K562 (cell line): ENCODE measurements around the gene GIMAP8. TPM values are rescaled to one million over a fixed set of nuclear protein-coding genes. Genes with fewer than 3 reads are reported as not detected.
A peak's percentile ranks its signal among the peaks of the same experiment; 100 is the strongest.

ENCODE experiments used
- BMI1 ChIP-seq: fragments of 150-350 bp; IDR thresholded peaks from 2 replicates; pipeline ENCODE4 v1.6.1; 2014; ENCODE audit warnings: low read length
- BRCA1 ChIP-seq, 2 experiments: fragments of 450-650 bp in 1 of 2; sonication (generic) in 1 of 2; formaldehyde crosslinking in 1 of 2; IDR thresholded peaks; 2 replicates each; pipeline versions ENCODE4 v1.5.0 to v1.6.1; 2017 to 2020; ENCODE audit warnings: mild to moderate bottlenecking in 1 of 2, missing genetic modification reagents in 1 of 2
- CSDE1 ChIP-seq, 2 experiments: fragments of 450-650 bp; IDR thresholded peaks; 2 replicates each; pipeline ENCODE4 v1.6.1; 2016; ENCODE audit warnings: mild to moderate bottlenecking in 1 of 2
- CUX1 ChIP-seq: fragments of 200-800 bp; sonication (Bioruptor generic); IDR thresholded peaks from 2 replicates; pipeline ENCODE4 v1.6.1; 2016; ENCODE audit warnings: missing genetic modification characterization, missing compliant biosample characterization
- CXXC5 ChIP-seq: fragments of 250-450 bp; sonication (Bioruptor Pico); IDR thresholded peaks from 2 replicates; pipeline ENCODE4 v1.8.0; 2022; ENCODE audit warnings: inconsistent platforms, mild to moderate bottlenecking, moderate library complexity
- FOXJ3 ChIP-seq: sonication (generic); formaldehyde crosslinking; IDR thresholded peaks from 2 replicates; pipeline ENCODE4 v1.4.0; 2020; ENCODE audit warnings: mild to moderate bottlenecking, missing genetic modification reagents
- HMGXB4 ChIP-seq: sonication (generic); formaldehyde crosslinking; IDR thresholded peaks from 2 replicates; pipeline ENCODE4 v1.8.1; 2023; ENCODE audit warnings: mild to moderate bottlenecking, missing genetic modification reagents
- IFI16 ChIP-seq: fragments of 250-450 bp; sonication (Bioruptor Pico); IDR thresholded peaks from 2 replicates; pipeline ENCODE4 v2.1.2; 2022; ENCODE audit warnings: mild to moderate bottlenecking, inconsistent platforms
- KLF16 ChIP-seq: IDR thresholded peaks from 2 replicates; pipeline ENCODE4 v1.6.1; 2016; ENCODE audit warnings: antibody characterized with exemption
- MED1 ChIP-seq: sonication (generic); formaldehyde crosslinking; IDR thresholded peaks from 2 replicates; pipeline ENCODE4 v1.8.1; 2023; ENCODE audit warnings: missing genetic modification reagents, borderline replicate concordance
- NFIX ChIP-seq: fragments of 250-450 bp; sonication (Bioruptor Pico); IDR thresholded peaks from 2 replicates; pipeline ENCODE4 v1.4.0; 2020; ENCODE audit warnings: low read depth, mild to moderate bottlenecking, moderate library complexity
- POLR2G ChIP-seq: fragments of 200-400 bp; formaldehyde crosslinking; IDR thresholded peaks from 2 replicates; pipeline ENCODE4 v1.6.1; 2017; ENCODE audit warnings: low read depth, mild to moderate bottlenecking, antibody characterized with exemption, low read length, moderate library complexity
- PPARD ChIP-seq: fragments of 250-450 bp; sonication (Bioruptor Pico); IDR thresholded peaks from 2 replicates; pipeline ENCODE4 v1.8.0; 2022; ENCODE audit warnings: inconsistent platforms, mild to moderate bottlenecking, moderate library complexity
- PREB ChIP-seq: sonication (generic); formaldehyde crosslinking; IDR thresholded peaks from 2 replicates; pipeline ENCODE4 v1.8.1; 2023; ENCODE audit warnings: mild to moderate bottlenecking, missing genetic modification reagents
- PTBP1 ChIP-seq: fragments of 200-400 bp; formaldehyde crosslinking; IDR thresholded peaks from 2 replicates; pipeline ENCODE4 v1.6.1; 2017; ENCODE audit warnings: low read depth, low read length
- RAD21 ChIP-seq, 2 experiments: fragments of 250-450 bp in 1 of 2; fragments of 450-650 bp in 1 of 2; sonication (Bioruptor Pico) in 1 of 2; formaldehyde crosslinking in 1 of 2; IDR thresholded peaks in 1 of 2; conservative IDR thresholded peaks in 1 of 2; 2 replicates each; pipeline versions ENCODE4 v1.4.0 to v1.8.0; 2020 to 2022; ENCODE audit warnings: mild to moderate bottlenecking in 2 of 2, moderate library complexity in 1 of 2
- SNRNP70 ChIP-seq: fragments of 200-400 bp; formaldehyde crosslinking; optimal IDR thresholded peaks from 2 replicates; pipeline ENCODE3; 2017; ENCODE audit warnings: low read depth, low read length
- VEZF1 ChIP-seq: fragments of 200-800 bp; sonication (Bioruptor generic); IDR thresholded peaks from 2 replicates; pipeline ENCODE4 v1.6.1; 2017; ENCODE audit warnings: missing genetic modification characterization, missing compliant biosample characterization
- polyA plus RNA-seq, 8 experiments: library from polyadenylated mRNA; depleted of rRNA in 4 of 8; stranded (reverse) in 5 of 8; unstranded in 3 of 8; fragments of >200 nt; fragmentation: Nextera tagmentation in 2 of 8; fragmentation: Illumina TruSeq in 1 of 8; extraction: Ambion mirVana in 2 of 8; extraction: Trizol in 1 of 8; gene quantifications; 2 replicates each; pipeline versions ENCODE4 v1.2.1 to v1.2.3, GENCODE V29; 2011 to 2014; ENCODE audit warnings: inconsistent platforms in 1 of 8, missing spikeins in 1 of 8
- total RNA-seq, 7 experiments: library from RNA; depleted of rRNA in 6 of 7; stranded (reverse); fragments of >200 nt in 6 of 7; fragmentation: Illumina TruSeq in 2 of 7; extraction: Trizol in 2 of 7; gene quantifications; 2 replicates each; pipeline versions ENCODE4 v1.2.1 to v1.2.3, GENCODE V29; 2011 to 2021; ENCODE audit warnings: low replicate concordance in 1 of 7

The GIMAP8 gene
- total and polyA plus RNA-seq, 9 of the 15 experiments (the other 6 are each of a cell fraction or from before 2014, with no cell fraction given), result not detected

- TF ChIP-seq PREB (CRISPR knock-in tag) (0 out of 2 replicates have a peak, but pooled peaks have one; percentile 21), PPARD (CRISPR knock-in tag) (no peak), BRCA1 (IDR thresholded peaks at IDR 0.05) (no peak), BRCA1 (CRISPR knock-in tag; IDR thresholded peaks at IDR 0.05) (0 out of 2 replicates have a peak, but pooled peaks have one; percentile 58), FOXJ3 (CRISPR knock-in tag) (peak; percentile 41; the same call in 1 of the 2 replicates), PTBP1 (no peak), IFI16 (no peak), CUX1 (CRISPR knock-in tag) (0 out of 2 replicates have a peak, but pooled peaks have one; percentile 51), CXXC5 (no peak), CSDE1 (IDR thresholded peaks at IDR 0.05) (0 out of 4 replicates have a peak, but pooled peaks of 1 of the 2 experiments have one; percentile 7), VEZF1 (CRISPR knock-in tag) (no peak), MED1 (CRISPR knock-in tag) (0 out of 2 replicates have a peak, but pooled peaks have one; percentile 39), BMI1 (0 out of 2 replicates have a peak, but pooled peaks have one; percentile 4), HMGXB4 (CRISPR knock-in tag) (0 out of 2 replicates have a peak, but pooled peaks have one; percentile 61), POLR2G (peak; percentile 50; the same call in 1 of the 2 replicates), NFIX (CRISPR knock-in tag) (no peak), SNRNP70 (no peak), RAD21 (CRISPR knock-in tag; conservative IDR thresholded peaks at IDR 0.05 in 1 of 2, IDR thresholded peaks at IDR 0.05 in 1 of 2) (0 out of 4 replicates have a peak, but pooled peaks of 1 of the 2 experiments have one; percentile 7), KLF16 (no peak)
Observed at GRCh38 chr7:150400788-150401423, 49.5 kb upstream of the GIMAP8 start (continued).
